Activated CD8-positive, alpha-beta memory T cell treated with anti-CD3 and anti-CD28 coated beads for 24 hours (primary cell): ENCODE measurements around the gene PIK3C3.
"Not testable (repeated sequence)": the region's sequence is repeated elsewhere in the genome, so short reads cannot be mapped to it uniquely, and the experiment has no call there.

ENCODE experiments used
- DNase-seq: peaks from one replicate; pipeline ENCODE4 v3.0.0-alpha.2; 2020

PIK3C3 gene

DNA sequence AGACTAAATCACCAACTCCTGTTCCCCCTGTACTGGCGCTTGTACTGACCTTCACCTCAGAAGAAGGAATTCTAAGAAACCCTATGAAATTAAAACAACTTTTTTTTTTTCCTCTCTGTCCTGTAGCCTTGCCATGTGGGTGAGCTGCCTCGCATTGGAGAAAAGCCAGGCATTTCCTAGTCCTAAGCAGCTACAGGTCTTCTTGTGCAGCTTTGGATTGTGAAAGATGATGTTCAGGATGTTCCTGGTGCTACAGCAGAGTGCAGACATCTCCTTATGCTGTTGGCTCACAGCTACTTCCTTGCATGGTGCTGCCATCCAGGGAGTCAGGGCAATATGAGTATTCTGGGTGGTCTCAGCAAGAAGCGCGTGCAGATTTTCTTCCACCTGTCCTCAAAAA, 11.9 kb downstream of the PIK3C3 start:
- no peak for DNase-seq

DNA sequence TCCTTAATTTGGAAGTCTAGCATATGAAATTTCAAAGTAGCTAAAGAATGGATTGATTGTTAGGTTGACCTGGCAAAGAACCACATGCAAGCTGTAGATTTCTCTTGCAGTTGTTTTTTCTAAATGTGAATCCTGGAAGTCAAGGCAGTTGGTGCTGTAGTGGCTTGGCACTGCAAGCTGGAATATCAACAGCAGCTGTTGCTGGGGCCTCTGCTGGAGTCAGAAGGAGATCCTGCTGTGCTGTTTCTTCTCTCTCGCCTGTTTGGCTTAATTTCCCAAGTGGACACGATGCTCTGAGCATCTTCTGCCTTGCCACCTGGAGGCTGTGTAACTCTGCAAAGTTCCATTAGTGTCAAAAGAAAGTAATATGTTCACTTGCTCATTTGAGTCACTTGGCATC, 12.6 kb downstream of the PIK3C3 start:
- no peak for DNase-seq

DNA sequence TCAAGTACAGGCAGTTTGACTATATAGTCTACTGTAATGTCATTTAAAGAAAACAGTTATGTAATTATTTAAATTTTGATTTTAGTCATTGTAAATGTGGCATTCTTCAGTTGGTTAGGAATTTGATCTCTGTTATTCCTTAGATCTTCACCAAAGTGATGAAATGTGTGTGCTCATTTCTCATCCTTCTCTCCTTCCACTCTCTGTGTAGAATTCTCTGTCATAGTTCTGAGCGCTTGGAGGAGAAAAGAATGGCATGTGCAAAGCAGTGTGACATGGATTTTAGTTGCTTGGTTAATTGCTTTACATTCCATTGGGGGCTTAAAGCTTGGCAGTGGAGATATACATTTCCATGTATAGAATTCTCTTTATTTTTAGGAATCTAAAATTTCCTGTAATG, 14.8 kb downstream of the PIK3C3 start:
- no peak for DNase-seq

DNA sequence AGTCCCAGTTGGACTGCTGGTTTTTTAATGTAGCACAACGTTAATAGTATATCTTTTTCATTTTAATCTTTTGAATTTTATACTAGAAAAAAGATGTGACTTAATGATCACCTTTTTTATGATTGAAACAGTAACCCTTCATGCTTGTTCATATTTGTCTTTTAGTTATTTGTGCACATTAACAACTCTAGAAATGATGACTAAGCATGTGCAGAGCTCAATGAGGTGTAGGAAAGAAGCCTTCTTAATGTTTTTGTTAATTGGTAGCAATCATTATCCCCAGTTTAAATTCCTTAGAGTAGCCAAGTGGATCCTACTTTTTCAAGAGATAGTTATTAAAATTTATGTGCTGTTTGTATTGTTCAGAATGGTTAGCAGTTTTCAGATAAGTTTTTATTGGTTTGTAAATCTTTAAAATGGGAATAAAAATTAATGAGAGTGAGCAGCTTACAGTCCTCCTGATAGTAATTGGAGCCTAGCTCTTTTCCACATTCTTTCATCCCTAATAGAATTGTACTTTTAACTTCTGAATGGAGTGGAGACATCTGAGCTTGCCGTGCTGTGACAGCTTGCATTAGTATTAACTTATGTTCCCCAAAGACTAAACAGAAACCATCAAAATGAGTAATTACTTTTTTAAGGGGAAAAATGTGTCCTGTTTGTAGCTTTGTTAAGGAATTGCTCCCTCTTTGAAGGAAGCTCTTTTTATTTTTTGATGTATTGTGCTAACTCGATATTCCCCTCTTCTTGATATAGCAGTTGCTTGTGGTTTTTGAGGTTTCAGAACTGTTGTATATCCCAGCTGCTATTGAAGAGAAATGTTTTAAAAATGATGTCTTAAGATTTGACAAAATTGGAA, 17.3 kb downstream of the PIK3C3 start:
- no peak for DNase-seq

DNA sequence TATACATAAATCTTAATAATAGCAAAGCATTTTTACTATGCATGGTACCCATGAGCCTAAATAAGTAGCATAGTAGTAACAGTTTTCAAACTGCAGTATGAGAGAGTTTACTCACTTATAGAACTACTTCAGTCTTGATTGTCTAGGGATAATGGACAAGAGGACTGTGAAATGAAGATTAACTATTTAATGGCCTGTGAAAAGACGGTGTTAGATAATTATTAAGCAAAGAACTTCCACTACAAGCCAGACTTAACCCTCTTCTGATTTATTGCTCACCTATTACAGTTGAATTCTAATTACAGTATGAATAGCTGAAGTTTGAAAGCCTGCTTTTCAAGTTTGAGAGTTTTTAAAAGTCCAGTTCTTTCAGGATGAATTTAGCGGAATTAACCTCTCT, 18.9 kb downstream of the PIK3C3 start:
- no peak for DNase-seq

DNA sequence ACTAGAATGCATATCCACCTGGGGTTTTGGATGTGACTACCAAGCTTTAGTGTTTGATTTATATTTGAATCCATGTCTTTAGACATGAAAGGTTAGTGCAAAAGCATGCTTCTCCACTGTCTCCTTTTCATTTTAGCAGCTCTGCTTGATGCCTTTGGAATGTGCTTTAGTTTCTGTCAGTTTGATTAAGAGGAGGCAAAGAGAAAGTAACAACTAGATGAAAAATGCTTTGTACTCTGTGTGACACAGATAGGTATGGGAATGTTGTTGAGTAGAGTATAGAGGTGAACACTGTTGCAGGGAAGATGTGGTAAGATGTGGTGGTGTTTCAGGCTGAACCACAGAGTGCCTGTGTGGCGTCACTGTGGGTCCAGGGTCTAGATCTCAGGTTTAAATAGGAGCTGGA, 19.8 kb downstream of the PIK3C3 start:
- no peak for DNase-seq

DNA sequence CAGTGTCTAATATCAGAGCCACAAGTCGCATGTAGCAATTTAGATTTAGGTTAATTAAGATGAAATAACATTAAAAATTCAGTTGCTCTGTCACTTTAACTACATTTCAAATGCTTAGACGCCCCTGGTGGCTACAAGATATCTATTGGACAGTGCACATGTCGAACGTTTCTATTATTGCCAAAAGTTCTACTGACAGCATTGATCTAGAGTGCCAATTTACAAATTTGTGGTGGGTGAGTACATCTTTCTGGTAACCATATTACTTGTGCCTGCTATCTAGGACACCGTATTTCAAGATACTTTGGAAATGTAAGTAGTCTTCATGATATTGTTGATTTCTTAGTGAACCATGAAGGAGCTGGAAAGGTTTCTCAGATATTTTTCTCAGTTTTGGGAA, 20.2 kb downstream of the PIK3C3 start:
- DNase-seq, result no peak

DNA sequence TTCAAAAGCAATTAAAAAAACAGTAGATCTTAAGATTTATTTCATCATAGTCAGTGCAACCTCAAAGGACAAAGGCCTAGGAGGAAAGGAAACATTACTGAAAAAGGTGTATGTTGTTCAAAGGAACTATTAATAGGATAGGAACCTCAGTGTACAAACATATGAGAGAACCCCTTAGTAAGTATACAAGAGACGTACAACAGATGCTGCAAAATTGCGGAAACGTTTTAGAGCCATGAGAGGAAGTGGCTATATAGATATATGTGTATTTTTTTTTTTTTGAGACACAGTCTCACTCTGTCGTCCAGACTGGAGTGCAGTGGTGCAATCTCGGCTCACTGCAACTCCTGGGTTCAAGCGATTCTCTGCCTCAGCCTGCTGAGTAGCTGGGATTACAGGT, 22.2 kb downstream of the PIK3C3 start:
- DNase-seq, result no peak

DNA sequence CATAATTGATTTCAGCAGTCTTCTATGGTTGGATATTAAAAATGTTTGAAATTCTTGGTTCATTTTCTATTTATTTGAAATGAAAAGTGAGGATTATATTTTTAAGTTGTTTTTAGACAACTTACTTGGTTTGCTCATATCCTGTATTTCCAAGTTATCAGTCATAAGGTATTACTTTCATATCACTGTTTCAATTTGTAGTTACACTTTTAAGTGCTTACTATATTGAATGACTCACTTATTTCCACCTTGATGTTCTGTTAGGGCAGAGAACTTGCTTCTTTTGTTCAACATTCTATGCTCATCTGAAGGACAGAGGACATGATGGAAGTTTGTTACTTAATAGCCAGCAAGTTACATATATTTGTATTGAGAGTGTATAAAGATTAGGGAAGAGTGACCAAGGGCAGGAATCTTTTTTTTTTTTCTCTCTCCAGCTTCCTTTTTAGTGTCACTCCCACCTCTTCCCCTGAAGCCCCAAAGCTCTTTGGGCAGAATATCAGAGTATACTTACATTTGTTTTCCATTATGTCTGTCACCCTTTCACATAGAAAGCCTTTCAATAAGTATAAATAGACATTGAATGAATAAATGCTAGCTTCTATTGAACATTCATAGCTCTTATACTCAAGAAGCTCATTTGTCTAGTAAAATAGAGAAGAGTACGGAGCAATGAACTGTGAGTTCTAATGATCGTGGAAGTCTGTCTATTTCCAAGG, 28.1 kb downstream of the PIK3C3 start:
- no peak for DNase-seq

DNA sequence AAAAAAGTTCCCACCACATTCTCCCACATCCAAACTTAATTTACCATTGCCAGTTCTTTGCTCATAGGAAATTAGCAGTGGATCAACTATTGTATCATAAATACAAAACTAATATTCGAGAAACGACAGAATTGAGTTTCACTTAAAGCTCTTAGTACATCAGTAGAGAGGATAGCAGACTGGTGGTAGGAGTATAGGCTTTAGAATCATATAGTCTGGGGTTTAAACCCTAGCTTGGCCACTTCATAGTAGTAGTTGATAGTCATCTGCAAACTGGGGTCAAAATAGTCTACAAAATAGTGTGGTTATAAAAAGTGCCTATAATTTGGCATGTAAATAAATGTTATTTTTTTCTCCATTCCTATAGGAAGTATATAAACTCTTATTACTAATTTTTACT, 30.9 kb downstream of the PIK3C3 start:
- DNase-seq, result no peak

DNA sequence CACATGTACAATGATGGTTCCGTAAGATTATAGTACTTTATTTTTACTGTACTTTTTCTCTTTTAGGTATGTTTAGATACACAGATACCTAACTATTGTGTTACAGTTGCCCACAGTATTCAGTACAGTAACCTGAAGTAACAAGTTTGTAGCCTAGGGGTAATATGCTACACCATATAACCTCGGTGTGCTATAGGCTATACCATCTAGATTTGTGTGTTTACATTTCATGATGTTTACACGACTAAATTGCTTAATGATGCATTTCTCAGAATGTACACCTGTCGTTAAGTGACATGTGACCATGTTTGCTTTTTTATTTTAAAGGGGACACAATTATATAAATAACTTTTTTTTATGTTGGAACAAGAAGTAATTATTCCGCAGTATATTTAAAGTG, 34.5 kb downstream of the PIK3C3 start:
- no peak for DNase-seq

DNA sequence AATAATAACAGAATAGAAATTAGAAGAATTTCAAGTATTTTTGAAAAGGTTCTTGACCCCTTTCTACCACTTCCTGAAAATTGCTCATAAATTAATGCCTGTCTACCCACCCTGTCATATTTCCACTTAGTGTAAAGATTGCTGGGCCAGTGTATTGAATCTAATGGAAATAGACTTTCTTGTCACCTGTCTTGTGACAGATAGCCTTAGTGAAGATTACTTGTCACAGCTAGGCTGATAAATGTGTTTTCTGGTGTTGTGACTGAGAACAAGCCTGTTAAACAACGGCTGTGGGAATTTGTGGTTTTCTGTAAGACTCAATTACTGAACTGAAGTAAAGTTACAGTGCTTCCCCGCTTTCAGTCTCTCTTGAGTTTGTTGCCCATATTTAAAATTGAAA, 37.0 kb downstream of the PIK3C3 start:
- no peak for DNase-seq

DNA sequence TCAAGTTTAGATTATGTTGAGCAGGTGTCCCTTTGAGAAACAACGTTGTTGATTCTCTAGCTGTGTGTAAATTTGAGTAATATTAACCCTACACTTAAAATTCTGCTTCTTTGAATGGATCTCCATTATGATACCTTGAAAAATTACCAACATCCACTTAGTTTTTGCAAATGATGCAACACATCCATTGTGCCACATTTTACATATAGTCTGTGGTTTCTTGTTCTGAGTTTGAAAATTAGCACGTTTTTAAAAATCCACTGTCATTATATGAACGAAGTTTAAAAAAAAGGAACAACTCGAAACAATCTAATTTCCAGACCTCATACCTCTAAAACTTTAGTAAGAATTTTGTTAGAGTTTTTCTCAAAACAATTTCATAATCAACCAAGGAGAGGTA, 37.7 kb downstream of the PIK3C3 start:
- DNase-seq, result no peak

DNA sequence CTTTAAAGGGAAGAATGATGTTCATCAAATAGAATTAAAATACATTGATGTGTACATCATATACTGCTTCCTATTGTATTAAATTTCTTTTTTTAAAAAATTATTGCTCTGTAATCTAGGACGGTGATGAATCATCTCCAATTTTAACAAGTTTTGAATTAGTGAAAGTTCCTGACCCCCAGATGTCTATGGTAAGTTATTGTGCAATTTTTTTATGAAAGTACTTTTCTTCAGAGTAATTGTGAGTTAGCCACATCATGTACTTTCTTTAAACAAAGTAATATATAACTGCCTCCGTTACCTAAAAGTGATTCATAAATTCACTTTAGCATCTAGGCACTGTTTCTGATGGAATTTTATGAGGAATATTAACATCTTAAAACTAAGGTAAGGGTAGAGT, 38.1 kb downstream of the PIK3C3 start:
- DNase-seq, result no peak

DNA sequence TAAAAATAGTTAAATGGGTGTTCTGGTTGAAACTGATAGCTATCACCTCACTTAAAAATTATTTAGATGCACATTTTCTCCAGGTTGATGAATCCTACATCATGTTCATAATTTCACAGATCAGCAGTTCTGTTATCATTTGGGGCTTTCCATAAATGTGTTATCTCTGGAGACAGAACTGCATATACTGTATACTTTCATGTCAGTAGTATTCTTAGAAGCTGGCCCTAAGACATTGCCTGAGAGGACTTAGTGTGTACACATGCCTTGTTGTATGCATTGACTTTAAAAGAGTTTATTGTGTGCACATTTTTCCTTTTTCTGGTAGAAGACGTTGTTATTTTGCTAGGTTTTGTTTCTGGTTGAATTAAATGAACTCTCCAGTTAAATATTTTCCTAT, 41.0 kb downstream of the PIK3C3 start:
- DNase-seq, result no peak

DNA sequence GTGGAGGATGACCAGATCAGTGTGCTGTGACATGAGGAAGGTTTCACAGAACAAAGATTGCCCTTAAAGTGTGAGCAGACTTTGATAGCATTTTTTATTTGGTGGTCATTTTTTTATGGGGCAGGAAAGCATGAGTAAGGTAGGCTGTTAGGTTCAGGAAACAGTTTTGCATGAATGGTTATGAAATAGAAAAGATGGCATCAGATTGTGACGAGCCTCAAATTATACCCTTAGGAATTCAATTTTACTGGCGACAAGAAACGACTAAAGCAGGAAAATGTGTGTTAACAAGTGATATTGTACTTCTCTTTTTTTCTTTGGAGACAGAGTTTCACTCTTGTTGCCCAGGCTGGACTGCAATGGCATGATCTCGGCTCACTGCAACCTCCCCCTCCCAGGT, 44.7 kb downstream of the PIK3C3 start:
- no peak for DNase-seq

DNA sequence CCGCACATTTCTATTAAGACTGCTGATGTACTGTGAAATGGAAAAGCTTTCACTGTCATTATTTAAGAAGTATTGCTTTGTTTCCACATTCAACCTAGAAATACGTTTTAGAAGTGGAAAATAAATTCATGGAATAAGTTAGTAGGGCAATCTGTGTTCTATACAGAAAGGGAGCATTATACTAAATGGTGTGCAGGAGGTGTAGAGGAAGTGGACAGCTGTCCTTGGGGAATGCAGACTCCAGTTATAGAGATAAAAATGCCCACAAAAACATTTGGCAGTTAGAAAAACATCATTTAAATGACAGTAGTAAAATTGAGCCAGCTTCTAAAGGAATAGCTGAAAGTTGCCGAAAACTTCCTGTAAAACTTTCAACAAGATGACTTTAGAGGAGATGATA, 46.8 kb downstream of the PIK3C3 start:
- no peak for DNase-seq

DNA sequence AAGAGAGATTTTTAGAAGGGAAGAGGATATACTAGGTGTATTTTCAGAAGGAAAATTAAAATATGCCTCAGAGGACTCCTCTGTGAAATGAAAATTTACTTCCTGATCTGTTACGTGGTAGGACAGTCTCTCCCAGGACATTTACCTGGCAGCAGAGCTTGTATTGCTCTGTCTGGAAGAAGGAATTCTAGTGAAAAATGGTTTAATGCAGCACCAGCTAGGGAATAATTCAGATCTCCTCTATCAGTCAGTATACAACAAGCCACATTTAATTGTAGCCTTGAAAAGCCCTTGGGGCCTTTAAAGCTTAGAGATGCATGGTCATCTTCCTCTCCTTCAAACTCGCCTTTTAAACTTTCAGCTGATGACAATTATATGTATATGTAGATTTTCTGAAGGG, 49.6 kb downstream of the PIK3C3 start:
- DNase-seq, result no peak

DNA sequence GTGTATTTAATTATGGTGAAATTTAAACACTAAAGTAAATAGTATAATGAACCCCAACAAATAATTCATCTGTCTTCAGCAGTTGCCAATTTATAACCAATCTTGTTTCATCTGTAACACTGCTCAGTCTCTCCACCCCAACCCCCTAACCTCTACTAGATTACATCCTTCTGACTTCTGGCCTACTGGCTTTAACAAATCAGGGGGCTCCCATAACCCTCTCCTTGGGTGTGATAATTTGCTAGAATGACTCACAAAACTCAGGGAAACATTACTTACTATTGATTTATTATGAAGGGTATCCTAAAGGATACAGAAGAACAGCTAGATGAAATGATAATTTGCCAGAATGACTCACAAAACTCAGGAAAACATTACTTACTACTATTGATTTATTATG, 50.7 kb downstream of the PIK3C3 start:
- no peak for DNase-seq

DNA sequence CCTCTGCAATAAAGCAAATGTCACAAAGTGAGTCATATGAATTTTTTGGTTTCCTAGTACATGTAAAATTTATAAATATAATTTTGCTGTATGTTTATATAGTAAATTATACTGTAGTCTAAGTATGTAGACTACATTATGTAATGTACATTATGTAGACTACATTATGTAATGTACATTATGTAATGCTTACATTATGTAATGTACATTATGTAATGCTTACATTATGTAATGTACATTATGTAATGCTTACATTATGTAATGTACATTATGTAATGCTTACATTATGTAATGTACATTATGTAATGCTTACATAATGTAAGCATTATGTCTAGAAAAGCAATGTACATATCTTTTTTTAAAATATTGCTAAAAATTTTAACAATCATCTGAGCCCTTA, 54.4 kb downstream of the PIK3C3 start:
- not testable (repeated sequence) for DNase-seq

DNA sequence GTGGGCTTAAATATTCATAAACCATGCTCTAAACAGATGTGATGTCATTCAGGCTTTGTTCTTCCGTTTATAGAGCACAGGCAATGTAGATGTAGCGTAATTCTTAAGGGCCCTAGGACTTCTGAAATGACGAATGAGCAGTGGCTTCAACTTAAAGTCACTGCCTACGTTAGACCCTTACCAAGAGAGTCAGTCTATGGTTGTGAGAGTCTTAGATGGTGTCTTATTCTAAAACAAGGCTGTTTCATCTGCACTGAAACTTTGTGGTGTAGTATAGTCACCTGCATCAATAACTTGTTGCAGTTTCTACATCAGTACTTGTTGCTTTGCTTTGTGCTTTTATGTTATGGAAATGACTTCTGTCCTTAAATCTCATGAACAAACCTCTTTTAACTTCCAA, 56.0 kb downstream of the PIK3C3 start:
- no peak for DNase-seq

DNA sequence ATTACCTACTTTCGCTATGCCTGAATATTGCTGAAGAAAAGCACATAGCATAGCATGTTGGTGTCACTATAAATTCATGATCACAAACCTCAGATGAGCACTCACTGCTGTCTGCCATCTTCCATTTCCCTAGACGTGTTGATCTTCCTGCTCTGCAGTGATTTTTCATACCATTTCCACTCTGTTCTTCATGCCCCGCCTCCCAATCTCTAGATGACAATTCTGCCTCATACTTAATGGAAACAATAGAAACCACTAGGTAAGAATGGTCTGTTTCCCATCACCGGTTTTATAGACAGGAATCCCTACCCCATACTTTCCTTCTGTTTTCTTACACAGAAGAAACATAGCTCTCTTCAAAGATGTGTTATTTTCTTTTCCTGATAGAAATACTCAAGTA, 63.8 kb downstream of the PIK3C3 start:
- DNase-seq, result no peak

DNA sequence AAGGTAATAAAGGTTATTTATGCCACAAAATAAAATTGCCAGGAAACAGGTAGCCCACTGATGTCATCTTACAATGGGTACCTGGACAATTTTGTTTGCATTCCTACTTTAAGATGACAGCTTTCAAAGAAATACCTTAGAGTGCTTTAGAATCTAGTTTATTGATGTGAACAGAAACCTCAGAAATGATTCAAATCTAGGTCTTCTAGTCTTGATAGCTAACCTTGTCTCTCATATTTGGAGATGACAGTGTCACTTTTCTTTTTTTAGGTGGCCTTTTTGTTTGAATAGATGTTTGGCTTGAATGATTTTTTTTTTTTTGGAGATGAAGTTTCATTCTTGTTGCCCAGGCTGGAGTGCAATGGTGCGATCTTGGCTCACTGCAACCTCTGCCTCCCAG, 69.1 kb downstream of the PIK3C3 start:
- DNase-seq, result no peak

DNA sequence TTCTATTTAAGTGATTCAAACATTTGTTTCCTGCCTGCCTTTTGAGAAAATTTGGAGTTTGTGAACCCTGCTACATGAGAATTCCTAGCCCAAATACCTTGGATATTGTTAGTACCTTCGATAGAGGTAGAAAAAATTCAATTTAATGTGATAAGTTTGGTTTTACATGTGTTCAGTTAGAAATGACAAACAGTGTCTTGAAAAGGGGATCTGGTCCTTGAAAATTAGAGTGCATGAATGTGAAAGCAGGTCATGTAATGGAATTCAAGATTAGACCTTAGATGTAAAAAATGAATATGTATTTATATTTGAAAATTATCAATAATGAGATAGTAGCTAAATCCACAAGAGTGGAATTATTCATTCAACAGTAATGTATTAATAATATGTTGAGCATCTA, 70.5 kb downstream of the PIK3C3 start:
- DNase-seq, result no peak
